Measurements from ENCODE around the gene INAFM1. TPM values are rescaled to one million over a fixed set of nuclear protein-coding genes. Genes with fewer than 3 reads are reported as not detected.

The INAFM1 gene
- polyA plus RNA-seq, 2 donors, result 5.6 to 7.4 TPM

- Histone ChIP-seq H3K27me3 (ENCODE audit: control insufficient read depth in 1 of 2, insufficient read depth in 2 of 2, low read length in 2 of 2) (no peaks in the 10 kb centered on the region), H3K4me3 (ENCODE audit: low read depth in 1 of 2, low read length in 2 of 2) (no peak overlapping the region), H3K4me1 (ENCODE audit: control insufficient read depth in 2 of 2, insufficient read depth in 2 of 2, low read length in 1 of 2) (no peaks in the 10 kb centered on the region), H3K27ac (ENCODE audit: low read depth in 2 of 2, low read length in 1 of 2) (peak overlapping the region in 1 of 2 donors; percentile 72), H3K9me3 (ENCODE audit: control insufficient read depth in 2 of 2, insufficient read depth in 1 of 2, low read depth in 1 of 2, low read length in 1 of 2) (no peaks in the 10 kb centered on the region), H3K36me3 (ENCODE audit: control insufficient read depth in 2 of 2, insufficient read depth in 2 of 2, low read length in 1 of 2) (no peaks in the 10 kb centered on the region)
- WGBS, 2 donors, result 35 to 38% methylated on average over 12 of the region's 12 CpGs
Measured at GRCh38 chr19:47315125-47315821, 40.6 kb downstream of the INAFM1 start.

GRCh38 chr19:47316513-47316912 lies 41.8 kb downstream of the INAFM1 start:
- Histone ChIP-seq H3K4me1 (ENCODE audit: control insufficient read depth in 2 of 2, insufficient read depth in 2 of 2, low read length in 1 of 2) (no peaks in the 10 kb centered on the region), H3K27ac (ENCODE audit: low read depth in 2 of 2, low read length in 1 of 2) (no peak overlapping the region), H3K27me3 (ENCODE audit: control insufficient read depth in 1 of 2, insufficient read depth in 2 of 2, low read length in 2 of 2) (no peaks in the 10 kb centered on the region), H3K9me3 (ENCODE audit: control insufficient read depth in 2 of 2, insufficient read depth in 1 of 2, low read depth in 1 of 2, low read length in 1 of 2) (no peaks in the 10 kb centered on the region), H3K36me3 (ENCODE audit: control insufficient read depth in 2 of 2, insufficient read depth in 2 of 2, low read length in 1 of 2) (no peaks in the 10 kb centered on the region), H3K4me3 (ENCODE audit: low read depth in 1 of 2, low read length in 2 of 2) (no peak overlapping the region)
- 87 to 91% methylated on average over 4 of the region's 4 CpGs for WGBS, 2 donors

- Histone ChIP-seq H3K4me3 (ENCODE audit: low read depth in 1 of 2, low read length in 2 of 2) (no peak overlapping the region), H3K4me1 (ENCODE audit: control insufficient read depth in 2 of 2, insufficient read depth in 2 of 2, low read length in 1 of 2) (no peaks in the 10 kb centered on the region), H3K27me3 (ENCODE audit: control insufficient read depth in 1 of 2, insufficient read depth in 2 of 2, low read length in 2 of 2) (no peaks in the 10 kb centered on the region), H3K36me3 (ENCODE audit: control insufficient read depth in 2 of 2, insufficient read depth in 2 of 2, low read length in 1 of 2) (no peaks in the 10 kb centered on the region), H3K9me3 (ENCODE audit: control insufficient read depth in 2 of 2, insufficient read depth in 1 of 2, low read depth in 1 of 2, low read length in 1 of 2) (no peaks in the 10 kb centered on the region), H3K27ac (ENCODE audit: low read depth in 2 of 2, low read length in 1 of 2) (no peak overlapping the region)
- WGBS, 2 donors, result 92 to 93% methylated on average over 46 of the region's 46 CpGs
Measured at GRCh38 chr19:47319923-47320871, 45.5 kb downstream of the INAFM1 start.

- H3K27me3 ChIP-seq (ENCODE audit: control insufficient read depth in 1 of 2, insufficient read depth in 2 of 2, low read length in 2 of 2), result no peaks in the 10 kb centered on the region
- no peaks in the 10 kb centered on the region for H3K9me3 ChIP-seq (ENCODE audit: control insufficient read depth in 2 of 2, insufficient read depth in 1 of 2, low read depth in 1 of 2, low read length in 1 of 2)
- no peaks in the 10 kb centered on the region for H3K36me3 ChIP-seq (ENCODE audit: control insufficient read depth in 2 of 2, insufficient read depth in 2 of 2, low read length in 1 of 2)
- H3K4me3 ChIP-seq (ENCODE audit: low read depth in 1 of 2, low read length in 2 of 2), result no peak overlapping the region
- no peaks in the 10 kb centered on the region for H3K4me1 ChIP-seq (ENCODE audit: control insufficient read depth in 2 of 2, insufficient read depth in 2 of 2, low read length in 1 of 2)
- WGBS, 2 donors, result 79% methylated on average over 1 of the region's 1 CpG
- no peak overlapping the region for H3K27ac ChIP-seq (ENCODE audit: low read depth in 2 of 2, low read length in 1 of 2)
Measured at GRCh38 chr19:47321630-47322029, 46.9 kb downstream of the INAFM1 start.

- Histone ChIP-seq H3K9me3 (ENCODE audit: control insufficient read depth in 2 of 2, insufficient read depth in 1 of 2, low read depth in 1 of 2, low read length in 1 of 2) (no peaks in the 10 kb centered on the region), H3K27ac (ENCODE audit: low read depth in 2 of 2, low read length in 1 of 2) (no peak overlapping the region), H3K4me1 (ENCODE audit: control insufficient read depth in 2 of 2, insufficient read depth in 2 of 2, low read length in 1 of 2) (no peaks in the 10 kb centered on the region), H3K36me3 (ENCODE audit: control insufficient read depth in 2 of 2, insufficient read depth in 2 of 2, low read length in 1 of 2) (no peaks in the 10 kb centered on the region), H3K4me3 (ENCODE audit: low read depth in 1 of 2, low read length in 2 of 2) (no peak overlapping the region), H3K27me3 (ENCODE audit: control insufficient read depth in 1 of 2, insufficient read depth in 2 of 2, low read length in 2 of 2) (no peaks in the 10 kb centered on the region)
- 79 to 80% methylated on average over 2 of the region's 2 CpGs for WGBS, 2 donors
Measured at GRCh38 chr19:47322058-47322457, 47.4 kb downstream of the INAFM1 start.

GRCh38 chr19:47323409-47323808 lies 48.7 kb downstream of the INAFM1 start:
- no peaks in the 10 kb centered on the region for H3K4me1 ChIP-seq (ENCODE audit: control insufficient read depth in 2 of 2, insufficient read depth in 2 of 2, low read length in 1 of 2)
- H3K9me3 ChIP-seq (ENCODE audit: control insufficient read depth in 2 of 2, insufficient read depth in 1 of 2, low read depth in 1 of 2, low read length in 1 of 2), result no peaks in the 10 kb centered on the region
- WGBS, 2 donors, result 70 to 77% methylated on average over 8 of the region's 8 CpGs
- no peak overlapping the region for H3K27ac ChIP-seq (ENCODE audit: low read depth in 2 of 2, low read length in 1 of 2)
- H3K36me3 ChIP-seq (ENCODE audit: control insufficient read depth in 2 of 2, insufficient read depth in 2 of 2, low read length in 1 of 2), result no peaks in the 10 kb centered on the region
- no peaks in the 10 kb centered on the region for H3K27me3 ChIP-seq (ENCODE audit: control insufficient read depth in 1 of 2, insufficient read depth in 2 of 2, low read length in 2 of 2)
- H3K4me3 ChIP-seq (ENCODE audit: low read depth in 1 of 2, low read length in 2 of 2), result no peak overlapping the region

- Histone ChIP-seq H3K27ac (ENCODE audit: low read depth in 2 of 2, low read length in 1 of 2) (no peak overlapping the region), H3K4me3 (ENCODE audit: low read depth in 1 of 2, low read length in 2 of 2) (no peak overlapping the region), H3K9me3 (ENCODE audit: control insufficient read depth in 2 of 2, insufficient read depth in 1 of 2, low read depth in 1 of 2, low read length in 1 of 2) (no peaks in the 10 kb centered on the region), H3K27me3 (ENCODE audit: control insufficient read depth in 1 of 2, insufficient read depth in 2 of 2, low read length in 2 of 2) (no peaks in the 10 kb centered on the region), H3K36me3 (ENCODE audit: control insufficient read depth in 2 of 2, insufficient read depth in 2 of 2, low read length in 1 of 2) (no peaks in the 10 kb centered on the region), H3K4me1 (ENCODE audit: control insufficient read depth in 2 of 2, insufficient read depth in 2 of 2, low read length in 1 of 2) (no peaks in the 10 kb centered on the region)
- 79 to 81% methylated on average over 12 of the region's 12 CpGs for WGBS, 2 donors
Measured at GRCh38 chr19:47323872-47324271, 49.2 kb downstream of the INAFM1 start.

GRCh38 chr19:47324502-47324901 lies 49.8 kb downstream of the INAFM1 start:
- no peaks in the 10 kb centered on the region for H3K27me3 ChIP-seq (ENCODE audit: control insufficient read depth in 1 of 2, insufficient read depth in 2 of 2, low read length in 2 of 2)
- no peak overlapping the region for H3K4me3 ChIP-seq (ENCODE audit: low read depth in 1 of 2, low read length in 2 of 2)
- H3K27ac ChIP-seq (ENCODE audit: low read depth in 2 of 2, low read length in 1 of 2), result no peak overlapping the region
- WGBS, 2 donors, result 52 to 58% methylated on average over 9 of the region's 9 CpGs
- H3K36me3 ChIP-seq (ENCODE audit: control insufficient read depth in 2 of 2, insufficient read depth in 2 of 2, low read length in 1 of 2), result no peaks in the 10 kb centered on the region
- no peaks in the 10 kb centered on the region for H3K4me1 ChIP-seq (ENCODE audit: control insufficient read depth in 2 of 2, insufficient read depth in 2 of 2, low read length in 1 of 2)
- no peaks in the 10 kb centered on the region for H3K9me3 ChIP-seq (ENCODE audit: control insufficient read depth in 2 of 2, insufficient read depth in 1 of 2, low read depth in 1 of 2, low read length in 1 of 2)
